ENCODE measurements around the gene ARHGAP10.

Gene ARHGAP10

GRCh38 chr4:148064451-148064850 lies 332.6 kb downstream of the ARHGAP10 start:
- TF ChIP-seq, protein P1, sequence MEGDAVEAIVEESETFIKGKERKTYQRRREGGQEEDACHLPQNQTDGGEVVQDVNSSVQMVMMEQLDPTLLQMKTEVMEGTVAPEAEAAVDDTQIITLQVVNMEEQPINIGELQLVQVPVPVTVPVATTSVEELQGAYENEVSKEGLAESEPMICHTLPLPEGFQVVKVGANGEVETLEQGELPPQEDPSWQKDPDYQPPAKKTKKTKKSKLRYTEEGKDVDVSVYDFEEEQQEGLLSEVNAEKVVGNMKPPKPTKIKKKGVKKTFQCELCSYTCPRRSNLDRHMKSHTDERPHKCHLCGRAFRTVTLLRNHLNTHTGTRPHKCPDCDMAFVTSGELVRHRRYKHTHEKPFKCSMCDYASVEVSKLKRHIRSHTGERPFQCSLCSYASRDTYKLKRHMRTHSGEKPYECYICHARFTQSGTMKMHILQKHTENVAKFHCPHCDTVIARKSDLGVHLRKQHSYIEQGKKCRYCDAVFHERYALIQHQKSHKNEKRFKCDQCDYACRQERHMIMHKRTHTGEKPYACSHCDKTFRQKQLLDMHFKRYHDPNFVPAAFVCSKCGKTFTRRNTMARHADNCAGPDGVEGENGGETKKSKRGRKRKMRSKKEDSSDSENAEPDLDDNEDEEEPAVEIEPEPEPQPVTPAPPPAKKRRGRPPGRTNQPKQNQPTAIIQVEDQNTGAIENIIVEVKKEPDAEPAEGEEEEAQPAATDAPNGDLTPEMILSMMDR (conservative IDR thresholded peaks at IDR 0.05; ENCODE audit: low read depth, low read length), result no peak
- no peak overlapping the region for H3K4me3 ChIP-seq (IDR thresholded peaks at IDR 0.05; ENCODE audit: insufficient read depth, low read depth, low read length)
- no peak overlapping the region for H2AFZ ChIP-seq (ENCODE audit: low read depth)
- H3K4me2 ChIP-seq, result no peak overlapping the region
- no peaks in the 10 kb centered on the region for H3K4me1 ChIP-seq (ENCODE audit: low read depth, poor library complexity, severe bottlenecking)
- no peaks in the 10 kb centered on the region for H3K27me3 ChIP-seq (ENCODE audit: insufficient read depth, low read depth)
- H3K27ac ChIP-seq, result no peak overlapping the region
- no peaks in the 10 kb centered on the region for H4K20me1 ChIP-seq (ENCODE audit: insufficient read depth)
- H3K9ac ChIP-seq, result no peak overlapping the region
- H3K79me2 ChIP-seq (ENCODE audit: insufficient read depth, low read depth), result no peaks in the 10 kb centered on the region
- H3K36me3 ChIP-seq (ENCODE audit: insufficient read depth), result peaks cover 9% of the 10 kb centered on the region; the same call in 1 of the 2 replicates

- Histone ChIP-seq H3K79me2 (ENCODE audit: insufficient read depth, low read depth) (no peaks in the 10 kb centered on the region), H3K36me3 (ENCODE audit: insufficient read depth) (peaks cover 9% of the 10 kb centered on the region; the same call in 1 of the 2 replicates), H3K4me1 (ENCODE audit: low read depth, poor library complexity, severe bottlenecking) (no peaks in the 10 kb centered on the region), H3K27me3 (ENCODE audit: insufficient read depth, low read depth) (no peaks in the 10 kb centered on the region), H4K20me1 (ENCODE audit: insufficient read depth) (no peaks in the 10 kb centered on the region), H3K27ac (no peak overlapping the region), H3K4me3 (IDR thresholded peaks at IDR 0.05; ENCODE audit: insufficient read depth, low read depth, low read length) (no peak overlapping the region), H3K4me2 (no peak overlapping the region), H3K9ac (no peak overlapping the region), H2AFZ (ENCODE audit: low read depth) (no peak overlapping the region)
- TF ChIP-seq, protein P1 (conservative IDR thresholded peaks at IDR 0.05; ENCODE audit: low read depth, low read length), result no peak
Observed at GRCh38 chr4:148065075-148065474, 333.2 kb downstream of the ARHGAP10 start.

DNA sequence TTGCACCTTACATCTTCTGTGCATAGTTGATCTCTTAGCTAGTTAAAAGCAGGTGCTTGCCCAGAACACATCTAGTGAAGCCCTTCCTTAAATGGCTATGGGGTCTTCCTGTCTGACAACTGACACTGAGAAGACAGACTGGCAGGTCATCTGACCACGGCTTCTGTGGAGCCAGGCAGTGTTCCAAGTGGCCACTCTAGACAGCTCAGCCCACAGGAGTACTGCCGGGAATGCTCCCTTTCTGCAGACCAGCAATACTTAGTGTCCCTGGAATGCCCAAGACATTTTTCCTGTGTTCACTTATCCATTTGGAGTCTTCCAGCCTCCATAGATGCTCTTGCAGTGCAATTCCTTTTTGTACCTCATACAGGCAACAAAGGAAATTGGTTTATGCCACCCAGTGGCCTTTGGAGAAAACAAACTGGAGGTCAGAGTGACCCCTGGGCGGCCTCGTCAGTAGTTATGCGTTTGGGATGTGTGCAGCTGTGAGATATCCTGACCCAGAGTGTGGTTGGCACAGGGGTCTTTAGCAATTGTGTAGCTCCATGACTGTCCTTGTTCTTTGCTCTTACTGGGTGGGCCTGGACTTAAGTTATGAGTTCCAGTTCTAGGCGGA lies 335.5 kb downstream of the ARHGAP10 start:
- no peak overlapping the region for H3K27ac ChIP-seq
- no peaks in the 10 kb centered on the region for H3K27me3 ChIP-seq (ENCODE audit: insufficient read depth, low read depth)
- H3K36me3 ChIP-seq (ENCODE audit: insufficient read depth), result peaks cover 11% of the 10 kb centered on the region; the same call in 1 of the 2 replicates
- no peak overlapping the region for H3K4me2 ChIP-seq
- H3K79me2 ChIP-seq (ENCODE audit: insufficient read depth, low read depth), result no peaks in the 10 kb centered on the region
- no peaks in the 10 kb centered on the region for H4K20me1 ChIP-seq (ENCODE audit: insufficient read depth)
- TF ChIP-seq, protein P1 (conservative IDR thresholded peaks at IDR 0.05; ENCODE audit: low read depth, low read length), result no peak
- H3K4me3 ChIP-seq (IDR thresholded peaks at IDR 0.05; ENCODE audit: insufficient read depth, low read depth, low read length), result no peak overlapping the region
- H3K9ac ChIP-seq, result no peak overlapping the region
- no peaks in the 10 kb centered on the region for H3K4me1 ChIP-seq (ENCODE audit: low read depth, poor library complexity, severe bottlenecking)
- H2AFZ ChIP-seq (ENCODE audit: low read depth), result no peak overlapping the region

GRCh38 chr4:148068065-148068911 lies 336.4 kb downstream of the ARHGAP10 start:
- Histone ChIP-seq H4K20me1 (ENCODE audit: insufficient read depth) (no peaks in the 10 kb centered on the region), H3K4me3 (IDR thresholded peaks at IDR 0.05; ENCODE audit: insufficient read depth, low read depth, low read length) (no peak overlapping the region)
- TF ChIP-seq, protein P1 (conservative IDR thresholded peaks at IDR 0.05; ENCODE audit: low read depth, low read length), result no peak

More at GRCh38 chr4:148068065-148068911, 336.4 kb downstream of the ARHGAP10 start:
- Histone ChIP-seq H3K27me3 (ENCODE audit: insufficient read depth, low read depth) (no peaks in the 10 kb centered on the region), H3K4me1 (ENCODE audit: low read depth, poor library complexity, severe bottlenecking) (no peaks in the 10 kb centered on the region), H3K36me3 (ENCODE audit: insufficient read depth) (peaks cover 16% of the 10 kb centered on the region; the same call in 1 of the 2 replicates), H3K27ac (no peak overlapping the region), H3K4me2 (no peak overlapping the region), H3K9ac (no peak overlapping the region), H2AFZ (ENCODE audit: low read depth) (no peak overlapping the region), H3K79me2 (ENCODE audit: insufficient read depth, low read depth) (no peaks in the 10 kb centered on the region)

Measured in KMS-11 (cell line).